Sigmoid colon (tissue), 4 donors: ENCODE measurements around the gene OGG1.

Experiments used
- CTCF ChIP-seq, 4 experiments: fragments of 450-650 bp in 3 of 4; fragments of 200-600 bp in 1 of 4; IDR thresholded peaks; one replicate each; pipeline ENCODE4 v1.5.1; 2016 to 2019; ENCODE audit warnings: antibody characterized with exemption in 4 of 4, mild to moderate bottlenecking in 3 of 4, moderate library complexity in 2 of 4
- EP300 ChIP-seq, 4 donors: sonication (generic); formaldehyde crosslinking; IDR thresholded peaks; one replicate each; pipeline ENCODE4 v1.6.1; 2017; ENCODE audit warnings: antibody characterized with exemption in 4 of 4
- POLR2A ChIP-seq, 2 donors: fragments of 450-650 bp; IDR thresholded peaks; one replicate each; pipeline ENCODE4 v1.6.1; 2016; ENCODE audit warnings: antibody characterized with exemption in 2 of 2, mild to moderate bottlenecking in 2 of 2, moderate library complexity in 2 of 2

DNA sequence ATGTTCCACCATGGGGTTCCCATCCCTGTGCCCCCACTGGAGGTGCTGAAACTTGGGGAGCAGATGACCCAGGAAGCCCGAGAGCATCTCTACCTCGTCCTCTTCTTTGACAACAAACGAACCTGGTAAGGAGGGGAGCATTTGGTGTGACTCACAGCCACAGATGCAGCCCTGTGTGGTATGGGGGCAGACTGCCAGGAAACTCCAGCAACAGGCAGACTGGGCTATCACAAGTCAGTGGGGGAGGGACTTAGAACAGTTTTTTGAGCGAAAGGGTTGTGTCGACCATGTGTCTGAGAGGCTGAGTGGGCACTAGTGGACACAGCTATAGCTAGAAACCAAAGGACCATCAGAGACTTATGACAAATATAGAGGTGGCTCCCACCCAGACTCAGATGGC, 3.4 kb upstream of the OGG1 start:
- TF ChIP-seq CTCF (IDR thresholded peaks at IDR 0.05) (no peak), EP300 (IDR thresholded peaks at IDR 0.05) (no peak), POLR2A (IDR thresholded peaks at IDR 0.05) (no peak)
